Caco-2 (cell line): Measurements from ENCODE around the gene RRP1. TPM values are rescaled to one million over a fixed set of nuclear protein-coding genes. Genes with fewer than 3 reads are reported as not detected.

Experiments
- BruUV-seq: library from RNA; stranded (reverse); fragments of 400-500 nt; replicated peaks from 2 replicates; lab custom pipeline; 2021; lab: Mats Ljungman, UMichigan
- CTCF ChIA-PET: fragments of 300-600 bp; sonication (Branson Sonifier 250); formaldehyde crosslinking; loops from one replicate; lab custom pipeline; 2022; ENCODE audit warnings: antibody characterized with exemption; lab: Charles Lee
- POLR2A ChIA-PET: fragments of 300-600 bp; sonication (Branson Sonifier 250); formaldehyde crosslinking; loops from one replicate; lab custom pipeline; 2022; ENCODE audit warnings: antibody characterized with exemption; lab: Charles Lee
- DNase-seq, 2 experiments: peaks; one replicate each; pipeline versions ENCODE4 v3.0.0 to v3.0.0-alpha.2; 2020 to 2022
- H3K27me3 ChIP-seq: replicated peaks from 2 replicates; pipeline ENCODE4 v1.6.0; 2011; ENCODE audit warnings: low read length; ENCODE audit not compliant: control insufficient read depth, insufficient read depth
- H3K36me3 ChIP-seq: 2 replicates; pipeline ENCODE4 v1.5.1; 2011; ENCODE audit warnings: low read length; ENCODE audit not compliant: control insufficient read depth, insufficient read depth
- H3K4me1 ChIP-seq: fragments of 250-450 bp; sonication (Bioruptor Pico); 2 replicates; pipeline ENCODE4 v1.5.1; 2020; ENCODE audit warnings: mild to moderate bottlenecking
- H3K4me3 ChIP-seq: 2 replicates; pipeline ENCODE4 v1.5.1; 2011; ENCODE audit warnings: low read depth, mild to moderate bottlenecking, control low read depth, low read length
- H3K9me3 ChIP-seq: fragments of 250-450 bp; sonication (Bioruptor Pico); 2 replicates; pipeline ENCODE4 v1.5.1; 2020; ENCODE audit warnings: mild to moderate bottlenecking, moderate library complexity
- H3K27ac Mint-ChIP-seq: one replicate; pipeline ENCODE4 v1.8.0; 2022; ENCODE audit warnings: mixed read lengths; ENCODE audit not compliant: unreplicated experiment
- H3K27me3 Mint-ChIP-seq: one replicate; pipeline ENCODE4 v1.8.0; 2022; ENCODE audit warnings: mixed read lengths; ENCODE audit not compliant: insufficient read depth, unreplicated experiment
- H3K36me3 Mint-ChIP-seq: one replicate; pipeline ENCODE4 v1.8.0; 2022; ENCODE audit warnings: mild to moderate bottlenecking, mixed read lengths; ENCODE audit not compliant: insufficient read depth, unreplicated experiment
- H3K4me1 Mint-ChIP-seq: one replicate; pipeline ENCODE4 v1.8.0; 2022; ENCODE audit warnings: low read depth, mixed read lengths; ENCODE audit not compliant: unreplicated experiment
- H3K4me3 Mint-ChIP-seq: one replicate; pipeline ENCODE4 v1.8.0; 2022; ENCODE audit warnings: mild to moderate bottlenecking, moderate library complexity, mixed read lengths; ENCODE audit not compliant: unreplicated experiment
- H3K9me3 Mint-ChIP-seq: one replicate; pipeline ENCODE4 v1.8.0; 2022; ENCODE audit warnings: mixed read lengths; ENCODE audit not compliant: unreplicated experiment
- intact Hi-C: fragments of 100-400 bp; cut with micrococcal nuclease; formaldehyde crosslinking; loops from one replicate; pipeline ENCODE4 v1.10.0; 2022; ENCODE audit not compliant: unreplicated experiment
- total RNA-seq: library from RNA; stranded (reverse); gene quantifications from 2 replicates; pipeline ENCODE4 v1.2.3, GENCODE V29; 2022
- TF ChIP-seq, protein P1 (sequence below), 2 experiments: fragments of 200-600 bp in 1 of 2; IDR thresholded peaks; 1 replicate in 1 of 2; 2 replicates in 1 of 2; pipeline versions ENCODE4 v1.5.1 to v1.8.0; 2011 to 2022; ENCODE audit warnings: antibody characterized with exemption in 1 of 2, control low read depth in 1 of 2, inconsistent platforms in 1 of 2, low read depth in 1 of 2, low read length in 1 of 2, mild to moderate bottlenecking in 1 of 2, moderate library complexity in 1 of 2; ENCODE audit not compliant: insufficient read depth in 1 of 2, severe bottlenecking in 1 of 2, unreplicated experiment in 1 of 2

The RRP1 gene
- total RNA-seq, 1 experiment from 2014 or later, result 52.8 TPM

DNA sequence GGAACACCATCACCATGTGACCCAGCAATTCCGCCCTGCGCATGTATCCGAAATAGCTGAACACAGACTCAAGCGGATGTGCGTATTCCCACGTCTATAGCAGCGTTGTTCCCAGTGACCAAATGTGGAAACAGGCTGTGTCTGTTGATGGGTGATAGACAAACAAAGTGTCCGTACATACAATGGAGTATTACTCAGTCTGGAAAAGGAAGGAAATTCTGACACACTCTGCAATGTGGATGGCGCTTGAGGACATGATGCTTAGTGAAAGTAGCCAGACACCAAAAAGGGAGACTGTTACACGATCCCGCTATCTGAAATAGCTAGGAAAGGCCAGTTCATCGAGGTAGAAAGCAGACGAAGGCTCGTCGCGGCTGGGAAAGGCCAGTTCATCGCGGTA, 44.7 kb upstream of the RRP1 start:
- BruUV-seq, result no TSS peak
- ChIA-PET CTCF (no interaction called here), POLR2A (no interaction called here)
- peaks cover 1% of the 10 kb centered on the region for H3K36me3 ChIP-seq
- Mint-ChIP-seq H3K4me1 (no peaks in the 10 kb centered on the region), H3K4me3 (no peak overlapping the region), H3K36me3 (peaks cover 70% of the 10 kb centered on the region), H3K27me3 (no peaks in the 10 kb centered on the region), H3K9me3 (no peaks in the 10 kb centered on the region), H3K27ac (peak overlapping the region; percentile 63)
- H3K4me3 ChIP-seq, result no peak overlapping the region
- TF ChIP-seq, protein P1, sequence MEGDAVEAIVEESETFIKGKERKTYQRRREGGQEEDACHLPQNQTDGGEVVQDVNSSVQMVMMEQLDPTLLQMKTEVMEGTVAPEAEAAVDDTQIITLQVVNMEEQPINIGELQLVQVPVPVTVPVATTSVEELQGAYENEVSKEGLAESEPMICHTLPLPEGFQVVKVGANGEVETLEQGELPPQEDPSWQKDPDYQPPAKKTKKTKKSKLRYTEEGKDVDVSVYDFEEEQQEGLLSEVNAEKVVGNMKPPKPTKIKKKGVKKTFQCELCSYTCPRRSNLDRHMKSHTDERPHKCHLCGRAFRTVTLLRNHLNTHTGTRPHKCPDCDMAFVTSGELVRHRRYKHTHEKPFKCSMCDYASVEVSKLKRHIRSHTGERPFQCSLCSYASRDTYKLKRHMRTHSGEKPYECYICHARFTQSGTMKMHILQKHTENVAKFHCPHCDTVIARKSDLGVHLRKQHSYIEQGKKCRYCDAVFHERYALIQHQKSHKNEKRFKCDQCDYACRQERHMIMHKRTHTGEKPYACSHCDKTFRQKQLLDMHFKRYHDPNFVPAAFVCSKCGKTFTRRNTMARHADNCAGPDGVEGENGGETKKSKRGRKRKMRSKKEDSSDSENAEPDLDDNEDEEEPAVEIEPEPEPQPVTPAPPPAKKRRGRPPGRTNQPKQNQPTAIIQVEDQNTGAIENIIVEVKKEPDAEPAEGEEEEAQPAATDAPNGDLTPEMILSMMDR (IDR thresholded peaks at IDR 0.05; ENCODE audit: insufficient read depth in 1 of 2, low read depth in 1 of 2, low read length in 1 of 2, severe bottlenecking in 1 of 2, unreplicated experiment in 1 of 2), result no peak
- intact Hi-C loops, result no loop called here
- no peaks in the 10 kb centered on the region for H3K4me1 ChIP-seq
- no peak for DNase-seq
- no peaks in the 10 kb centered on the region for H3K9me3 ChIP-seq
- no peaks in the 10 kb centered on the region for H3K27me3 ChIP-seq

DNA sequence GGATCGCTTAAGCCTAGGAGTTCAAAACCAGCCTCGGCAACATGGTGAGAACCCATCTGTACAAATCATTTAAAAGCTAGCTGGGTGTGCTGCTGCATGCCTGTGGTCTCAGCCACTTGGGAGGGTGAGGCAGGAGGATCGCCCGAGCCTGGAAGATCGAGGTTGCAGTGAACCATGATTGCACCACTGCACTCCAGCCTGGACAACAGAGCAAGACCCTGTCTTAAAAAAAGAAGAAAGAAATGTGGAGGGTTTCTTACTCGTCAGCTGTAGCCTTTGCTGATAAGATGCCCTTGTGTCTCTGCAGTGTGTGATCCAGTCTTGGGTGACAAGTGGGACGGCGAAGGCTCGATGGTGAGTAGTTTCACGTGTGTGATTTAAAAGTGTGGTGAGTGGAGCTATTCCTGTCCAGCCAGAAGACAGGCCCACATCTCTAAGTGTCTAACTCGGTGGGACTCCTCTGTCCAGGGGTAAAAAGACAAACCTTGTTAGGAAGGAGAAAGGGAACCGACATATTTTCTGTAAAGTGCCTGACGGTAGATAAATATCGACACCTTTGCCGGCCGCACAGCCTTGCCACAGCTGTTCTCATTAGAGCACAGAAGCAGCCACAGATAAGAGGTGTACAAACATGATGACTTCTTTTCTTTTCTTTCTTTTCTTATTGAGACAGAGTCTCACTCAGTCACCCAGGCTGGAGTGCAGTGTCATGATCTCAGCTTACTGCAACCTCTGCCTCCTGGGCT, 43.4 kb upstream of the RRP1 start:
- Histone ChIP-seq H3K27me3 (no peaks in the 10 kb centered on the region), H3K36me3 (peaks cover 1% of the 10 kb centered on the region), H3K9me3 (no peaks in the 10 kb centered on the region), H3K4me1 (no peaks in the 10 kb centered on the region), H3K4me3 (no peak overlapping the region)
- peaks cover 70% of the 10 kb centered on the region for H3K36me3 Mint-ChIP-seq
- H3K27me3 Mint-ChIP-seq, result no peaks in the 10 kb centered on the region
- TF ChIP-seq, protein P1 (IDR thresholded peaks at IDR 0.05; ENCODE audit: insufficient read depth in 1 of 2, low read depth in 1 of 2, low read length in 1 of 2, severe bottlenecking in 1 of 2, unreplicated experiment in 1 of 2), result no peak
- no peaks in the 10 kb centered on the region for H3K4me1 Mint-ChIP-seq
- BruUV-seq, result no TSS peak
- ChIA-PET CTCF (no interaction called here), POLR2A (no interaction called here)
- H3K9me3 Mint-ChIP-seq, result no peaks in the 10 kb centered on the region
- intact Hi-C loops, result no loop called here
- no peak overlapping the region for H3K27ac Mint-ChIP-seq
- no peak overlapping the region for H3K4me3 Mint-ChIP-seq
- DNase-seq, result no peak

DNA sequence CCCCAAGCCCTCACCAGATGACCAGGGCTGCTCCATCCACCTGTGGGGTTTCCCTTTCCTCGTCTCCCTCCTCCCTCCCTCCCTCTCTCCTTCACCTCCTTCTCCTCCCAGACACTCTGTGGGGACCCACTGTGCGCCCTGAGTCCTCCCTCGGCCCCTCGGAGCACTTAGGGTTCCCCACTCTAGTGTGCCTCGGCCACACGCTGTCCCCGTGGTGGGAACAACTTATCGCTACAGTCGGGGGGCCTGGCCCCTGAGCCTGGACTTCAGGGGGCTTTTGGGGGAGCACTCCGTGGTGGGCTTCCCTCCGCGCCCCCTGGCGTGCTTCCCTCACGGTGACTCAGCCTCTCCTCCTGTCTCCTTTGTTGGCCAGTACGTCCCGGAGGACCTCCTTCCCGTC, 40.8 kb upstream of the RRP1 start:
- no peaks in the 10 kb centered on the region for H3K4me1 Mint-ChIP-seq
- Histone ChIP-seq H3K4me3 (no peak overlapping the region), H3K27me3 (no peaks in the 10 kb centered on the region), H3K4me1 (no peaks in the 10 kb centered on the region), H3K9me3 (no peaks in the 10 kb centered on the region), H3K36me3 (peaks cover 3% of the 10 kb centered on the region)
- BruUV-seq, result no TSS peak
- TF ChIP-seq, protein P1 (IDR thresholded peaks at IDR 0.05; ENCODE audit: insufficient read depth in 1 of 2, low read depth in 1 of 2, low read length in 1 of 2, severe bottlenecking in 1 of 2, unreplicated experiment in 1 of 2), result no peak
- intact Hi-C loops, result no loop called here
- H3K36me3 Mint-ChIP-seq, result peaks cover 85% of the 10 kb centered on the region
- H3K27ac Mint-ChIP-seq, result no peak overlapping the region
- H3K9me3 Mint-ChIP-seq, result no peaks in the 10 kb centered on the region
- no peak overlapping the region for H3K4me3 Mint-ChIP-seq
- CTCF ChIA-PET, result no interaction called here
- POLR2A ChIA-PET, result no interaction called here
- H3K27me3 Mint-ChIP-seq, result no peaks in the 10 kb centered on the region
- no peak for DNase-seq
